Endometrium (tissue), 2 donors: Measurements from ENCODE around the gene YIPF5.

Experiments used
- FAIRE-seq: peaks from 2 replicates; lab custom pipeline; 2012; peaks lifted over from hg19 to GRCh38; lab: Jason Lieb, UNC
- donor health status: control.
- donor health status: control.

Gene YIPF5

DNA sequence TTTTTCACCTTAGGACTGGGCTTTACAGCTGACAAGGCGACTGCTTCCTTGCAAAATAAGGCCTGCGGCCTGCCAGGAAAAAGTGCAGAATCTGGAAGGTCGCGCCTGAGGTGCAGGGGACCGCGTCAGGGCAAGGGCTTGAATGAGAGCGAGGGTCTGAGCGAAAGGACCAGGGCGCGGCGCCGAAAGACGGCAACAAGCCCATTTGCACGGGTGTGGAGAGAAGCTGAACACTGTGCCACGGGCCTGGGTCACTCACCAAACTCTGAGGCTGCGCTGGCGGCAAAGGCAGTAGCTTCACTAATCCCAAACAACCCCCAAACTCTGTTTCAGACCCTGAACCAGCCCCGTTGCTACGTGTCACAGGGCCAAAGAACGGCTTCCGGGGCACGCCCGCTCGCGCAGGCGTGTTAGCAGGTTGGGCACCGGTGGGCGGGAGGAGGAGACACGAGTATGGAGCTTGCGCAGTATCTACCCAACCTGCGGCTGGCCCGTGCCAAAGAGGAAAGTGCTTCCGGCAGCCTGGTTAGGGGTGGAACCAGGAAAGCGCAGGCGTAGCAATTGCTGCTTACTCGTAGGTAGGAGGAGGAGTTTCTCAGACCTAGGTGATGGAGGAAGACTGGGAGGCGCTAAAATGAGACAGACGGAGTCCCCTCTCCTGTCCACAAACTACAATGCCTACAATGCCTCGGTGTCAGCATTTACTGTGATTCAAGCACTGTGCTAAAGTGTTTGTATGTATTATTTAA lies at the start of gene YIPF5, which contains the start of gene KCTD16:
TSS of gene YIPF5 (minus strand) at position 384 of the 749 bp plus-strand sequence. CDS start 704 bp downstream, outside the sequence.
TSS of gene KCTD16 (plus strand) at position 598 of the 749 bp plus-strand sequence.
- FAIRE-seq: peak; percentile 97

DNA sequence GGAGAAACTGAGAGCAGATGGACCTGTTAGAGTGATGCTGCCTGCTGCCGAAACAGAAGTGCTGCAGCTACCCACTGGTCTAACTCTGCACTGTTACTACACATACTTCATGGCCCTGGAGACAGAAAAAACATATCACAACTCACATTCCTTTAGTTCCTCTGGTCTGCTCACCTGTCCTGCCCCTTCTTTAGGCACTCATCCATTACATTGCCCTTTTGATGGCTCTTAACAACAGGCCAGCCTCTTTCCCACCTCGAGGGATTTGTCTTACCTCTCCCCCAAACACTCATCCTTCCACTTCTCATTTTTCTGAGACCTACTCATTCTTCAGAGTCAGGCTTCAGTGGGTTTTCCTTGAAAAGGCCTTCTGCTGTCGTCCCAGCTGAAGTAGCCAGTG lies 49.4 kb upstream of the YIPF5 start:
- FAIRE-seq: no peak

DNA sequence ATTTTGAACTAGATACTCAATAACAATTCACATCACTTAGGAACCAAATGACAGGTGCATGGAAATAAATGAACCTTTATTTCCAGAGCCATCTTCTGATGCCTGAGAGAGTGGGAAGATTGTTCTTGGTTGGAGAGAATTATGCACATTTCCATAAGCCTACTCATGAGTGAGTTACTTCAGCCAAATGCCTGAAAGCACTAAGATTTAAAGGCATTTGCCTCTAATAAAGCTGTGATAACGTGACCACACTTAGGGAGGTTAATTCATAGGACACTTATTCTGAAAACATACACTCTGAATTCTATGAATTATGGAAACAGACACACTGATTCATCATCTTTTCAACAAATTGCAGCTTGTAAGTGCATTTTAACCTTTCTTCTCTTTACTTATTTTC lies 40.2 kb upstream of the YIPF5 start:
- no peak for FAIRE-seq

DNA sequence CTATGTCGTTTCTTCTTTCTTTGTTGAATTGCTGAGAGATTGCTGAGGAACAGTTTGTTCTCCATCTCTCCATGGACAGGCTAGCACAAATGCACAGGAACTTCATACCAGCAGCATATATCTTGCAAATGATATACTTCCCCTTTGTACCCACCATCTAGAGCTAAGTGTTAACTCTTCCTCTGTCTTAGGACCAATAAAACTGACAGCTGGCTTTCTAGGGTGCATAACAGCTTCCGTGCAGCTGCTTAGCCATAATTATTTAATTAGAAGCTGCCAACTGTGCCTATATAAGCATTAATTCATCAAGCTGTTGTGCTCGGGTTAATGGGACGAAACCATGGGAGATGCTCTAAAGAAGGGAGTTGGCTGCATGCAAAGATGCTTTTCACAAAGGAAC lies 38.9 kb upstream of the YIPF5 start:
- FAIRE-seq: no peak

DNA sequence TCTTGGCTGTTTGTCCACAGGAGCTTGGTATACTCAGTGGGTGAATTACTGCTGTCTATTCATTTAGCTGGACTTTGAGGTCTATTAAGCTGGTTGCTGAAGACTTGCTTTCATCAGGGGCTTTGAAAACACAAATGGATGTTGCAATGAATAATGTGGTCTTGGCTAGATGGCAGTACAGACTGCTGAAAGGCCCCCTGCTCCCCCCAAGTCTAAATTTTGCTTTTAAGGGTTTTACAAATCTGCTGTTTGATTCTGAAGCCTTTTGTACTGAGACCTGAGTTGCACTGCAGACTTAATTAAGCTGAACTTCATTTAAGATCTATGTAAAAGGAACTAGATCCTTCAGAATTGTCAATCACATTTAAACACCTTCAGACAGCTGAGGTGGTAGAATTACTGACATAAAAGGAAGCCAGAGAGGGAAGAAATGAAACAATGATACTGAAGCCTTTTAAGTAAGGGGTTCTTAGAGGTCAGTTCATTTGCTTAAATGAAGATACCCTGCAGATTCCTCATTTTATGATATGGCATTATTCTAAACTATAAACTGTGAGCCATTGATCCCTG lies 37.5 kb upstream of the YIPF5 start:
- FAIRE-seq: no peak

DNA sequence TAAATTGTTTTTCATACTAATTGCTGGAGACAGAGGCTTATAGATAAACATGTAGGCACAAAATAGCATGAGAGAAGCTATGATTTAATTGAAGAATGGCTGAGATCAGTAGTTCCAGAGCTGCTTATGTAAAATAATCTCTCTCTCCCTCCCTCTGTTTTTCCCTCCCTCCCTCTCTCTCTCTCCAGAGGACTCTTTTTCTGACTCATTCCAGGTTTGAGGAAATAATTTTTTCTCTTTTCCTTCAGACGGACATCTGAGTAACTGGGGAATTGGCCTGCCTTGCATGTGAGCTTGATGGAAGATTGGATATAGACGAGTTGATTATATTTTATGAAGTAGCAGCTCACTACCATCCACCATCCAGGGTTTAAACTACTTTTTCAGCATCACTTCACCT lies 35.7 kb upstream of the YIPF5 start:
- FAIRE-seq: no peak

DNA sequence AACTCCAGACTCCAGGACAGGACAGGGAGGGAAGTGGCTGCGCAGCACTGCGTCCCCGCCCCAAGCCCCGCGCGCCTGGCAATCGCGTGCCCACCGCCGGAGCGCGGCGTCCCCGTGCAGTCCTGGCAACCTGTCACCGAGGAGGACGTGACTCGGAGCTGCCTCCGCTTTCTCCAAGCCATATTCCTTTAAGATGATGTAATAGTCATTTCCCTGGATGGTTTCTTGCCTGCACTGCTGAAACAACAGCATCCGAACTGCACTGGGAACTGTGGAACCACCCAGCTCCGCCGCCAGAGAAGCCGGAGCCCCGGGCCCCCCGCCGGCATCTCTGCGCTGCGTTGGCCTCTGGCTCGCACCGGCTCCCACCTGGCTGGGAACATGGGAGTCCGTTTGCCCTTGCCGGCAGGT lies 34.7 kb upstream of the YIPF5 start:
- no peak for FAIRE-seq

DNA sequence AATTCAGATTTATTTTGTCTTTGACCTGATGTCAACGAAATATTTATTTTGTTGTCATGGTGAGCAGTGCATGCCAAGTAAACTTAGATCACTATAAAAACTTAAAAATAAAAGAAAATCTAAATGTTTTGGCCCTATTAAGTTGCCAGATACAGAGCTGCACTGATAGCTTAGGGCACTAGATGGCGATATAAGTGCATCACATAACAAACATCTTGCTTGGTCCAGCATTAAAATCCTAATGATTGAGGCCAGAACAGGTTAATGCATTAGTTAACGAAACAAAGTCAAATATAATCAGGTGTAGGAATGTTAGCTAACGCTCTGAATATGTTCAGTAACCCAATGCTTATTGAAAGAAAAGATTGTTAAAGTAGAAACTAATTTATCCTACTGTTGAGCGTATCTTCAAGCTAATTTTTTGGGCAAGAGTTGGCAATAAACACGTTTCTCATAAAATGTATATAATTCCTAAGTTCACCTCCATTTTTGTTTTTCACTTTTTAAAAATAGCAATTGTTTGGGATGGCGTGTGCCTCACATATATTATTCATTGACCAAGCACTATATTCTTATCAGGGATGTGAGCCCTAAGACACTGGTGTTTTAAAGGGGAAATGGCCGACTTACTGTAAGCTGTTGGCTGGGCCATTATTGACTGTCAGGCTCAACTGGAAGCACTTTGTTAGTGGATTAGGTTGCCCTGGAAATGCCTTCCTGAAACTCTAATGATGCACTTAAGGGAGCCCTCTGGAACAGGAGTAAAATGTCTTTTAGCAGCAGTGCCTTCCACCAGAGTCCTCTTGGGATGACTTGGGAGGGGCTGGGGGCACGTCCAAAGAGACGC lies 33.5 kb upstream of the YIPF5 start:
- peak; percentile 97 for FAIRE-seq

DNA sequence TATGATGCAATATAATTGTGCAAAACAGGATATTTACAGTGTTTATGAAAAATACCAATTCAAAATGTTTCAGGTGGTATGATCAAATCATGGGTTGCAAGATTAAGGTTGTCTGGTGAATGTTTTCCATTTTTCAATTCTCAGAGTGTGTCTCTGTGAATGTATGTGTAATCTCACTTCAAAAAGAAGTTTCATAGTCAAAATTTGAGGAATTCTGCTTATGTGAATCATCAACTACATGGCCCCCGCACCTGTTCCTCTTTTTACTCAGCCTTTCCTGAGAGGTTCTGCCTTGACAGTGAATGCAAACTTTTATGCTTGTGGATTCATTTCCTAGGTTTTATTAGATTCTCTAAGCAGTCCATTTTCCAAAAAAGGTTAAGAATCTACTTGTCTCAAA lies 32.3 kb upstream of the YIPF5 start:
- FAIRE-seq: no peak

DNA sequence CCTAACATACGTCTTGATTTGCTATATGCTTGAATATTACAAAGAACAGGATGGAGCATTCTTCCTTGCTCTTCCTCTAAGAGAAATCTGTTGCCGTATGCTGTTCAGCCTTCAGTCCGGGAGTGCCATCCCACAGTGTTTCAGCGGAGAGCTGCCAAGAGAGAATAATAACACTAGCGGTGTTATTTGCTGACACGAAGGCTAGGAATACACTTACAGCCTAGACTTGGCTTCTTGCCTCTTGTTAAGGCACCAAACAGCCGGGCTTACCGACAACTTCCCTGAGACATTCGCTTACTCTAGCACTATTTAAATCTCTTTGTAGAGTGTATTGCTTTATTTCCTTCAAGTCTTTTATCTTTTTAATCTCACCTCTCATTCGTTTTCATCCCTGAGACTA lies 31.6 kb upstream of the YIPF5 start:
- FAIRE-seq: no peak

DNA sequence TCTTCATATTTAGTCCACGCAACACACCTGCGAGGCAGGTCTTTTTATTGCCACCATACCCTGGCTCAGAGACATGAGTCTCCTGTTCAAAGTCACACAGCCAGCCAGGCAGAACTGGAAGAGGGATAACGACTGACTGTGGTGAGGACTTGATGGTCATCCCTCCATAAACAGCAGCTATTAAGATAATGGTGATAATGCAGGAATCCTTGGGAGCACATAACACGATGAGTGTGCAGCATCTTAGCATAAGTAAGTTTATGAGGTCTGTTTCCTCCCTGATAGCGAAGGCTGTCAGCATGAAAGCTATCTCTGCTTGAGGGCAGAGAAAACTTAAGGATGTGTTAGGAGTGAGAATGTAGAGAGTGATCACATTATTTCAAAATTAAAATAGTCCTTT lies 31.1 kb upstream of the YIPF5 start:
- FAIRE-seq: no peak

DNA sequence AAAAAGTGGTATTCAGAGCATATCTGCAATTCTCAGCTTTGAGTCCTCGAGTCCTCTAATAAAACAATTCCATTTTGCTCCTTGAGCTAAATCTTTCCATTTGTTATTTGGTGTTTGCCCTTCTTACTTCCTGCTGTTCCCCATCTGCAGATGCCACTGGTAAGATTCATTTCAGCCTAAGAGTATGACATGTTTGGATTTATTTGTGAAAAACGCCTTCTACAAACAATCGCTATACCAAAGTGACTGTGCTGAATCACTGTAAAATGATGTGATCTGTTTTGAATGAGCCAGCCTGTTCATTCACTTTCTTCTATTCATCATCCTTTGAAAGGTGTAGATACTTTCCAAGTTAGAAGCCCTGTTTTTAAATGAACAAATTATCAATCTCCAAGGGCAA lies 27.9 kb upstream of the YIPF5 start:
- no peak for FAIRE-seq

DNA sequence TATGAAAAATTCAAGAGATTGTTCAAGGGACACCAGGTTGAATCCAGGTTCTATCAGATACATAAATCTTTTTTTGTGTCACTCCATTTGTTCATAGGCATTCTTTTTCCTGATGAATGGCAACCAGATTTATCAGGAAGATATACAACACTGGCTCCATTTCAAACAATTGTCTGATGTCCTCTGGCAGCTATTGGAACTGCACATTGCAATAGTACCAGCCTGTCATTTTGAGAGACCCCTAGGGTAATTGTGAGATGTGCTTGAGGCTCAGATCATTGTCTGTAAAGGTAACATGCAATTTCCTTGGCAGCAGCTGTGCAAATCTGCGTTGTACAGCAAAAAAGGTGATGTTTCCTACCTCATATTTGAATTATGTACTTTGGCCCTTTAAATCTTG lies 26.2 kb upstream of the YIPF5 start:
- no peak for FAIRE-seq

DNA sequence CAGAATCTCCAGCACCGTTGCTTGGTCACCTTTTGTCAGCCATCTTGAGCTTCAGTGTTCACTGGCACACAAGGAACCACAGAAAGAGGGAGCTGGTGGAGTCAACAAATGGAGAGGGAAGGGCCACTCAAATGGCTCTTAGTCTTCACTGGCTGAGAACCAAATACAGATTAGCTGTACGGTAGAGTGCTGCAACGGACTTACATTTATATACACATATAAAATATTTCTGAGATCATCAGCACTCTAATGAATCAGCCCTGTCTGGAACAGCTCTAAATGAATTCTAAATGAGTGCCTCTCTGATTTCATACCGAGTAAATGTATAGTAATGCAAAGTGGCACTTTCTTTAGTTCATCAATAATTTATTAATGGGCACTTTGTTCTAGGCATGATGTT lies 25.0 kb upstream of the YIPF5 start:
- no peak for FAIRE-seq

DNA sequence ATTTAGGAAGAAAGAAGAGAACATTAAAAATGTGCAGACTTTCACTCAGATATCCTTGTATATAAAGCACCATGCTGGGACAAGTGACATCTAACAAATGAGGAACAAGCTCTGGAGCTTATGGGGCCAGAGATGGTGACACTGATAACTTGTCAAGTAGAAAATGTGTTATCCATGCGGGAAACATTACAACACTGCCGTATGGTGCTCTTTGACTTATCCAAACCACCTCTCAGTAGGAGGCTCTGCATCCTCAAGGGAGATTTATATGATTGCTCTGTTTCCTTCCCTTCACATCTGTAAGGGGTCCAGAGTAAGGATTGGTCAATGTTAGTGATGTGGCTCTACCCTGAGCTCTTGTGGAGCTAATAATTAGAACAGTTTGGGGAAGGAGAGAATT lies 23.7 kb upstream of the YIPF5 start:
- no peak for FAIRE-seq

DNA sequence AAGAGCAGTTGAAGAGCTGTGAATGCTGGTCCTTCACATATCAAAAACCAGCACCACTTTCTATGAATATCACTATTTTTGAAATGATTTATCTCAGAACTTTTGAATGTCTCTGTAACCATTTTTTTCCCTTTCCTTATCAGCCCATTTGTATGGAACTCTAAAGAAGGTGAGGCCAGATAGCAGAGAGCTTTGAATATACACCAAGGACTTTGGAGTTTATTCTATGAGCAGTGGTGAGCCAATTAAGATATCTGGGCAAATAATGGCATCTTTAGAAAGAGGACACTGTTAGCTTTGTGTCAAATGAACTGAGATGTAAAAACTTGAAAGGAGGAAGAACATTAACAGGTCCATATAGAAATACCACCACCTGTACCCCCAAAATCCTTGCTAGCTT lies 22.2 kb upstream of the YIPF5 start:
- FAIRE-seq: no peak

DNA sequence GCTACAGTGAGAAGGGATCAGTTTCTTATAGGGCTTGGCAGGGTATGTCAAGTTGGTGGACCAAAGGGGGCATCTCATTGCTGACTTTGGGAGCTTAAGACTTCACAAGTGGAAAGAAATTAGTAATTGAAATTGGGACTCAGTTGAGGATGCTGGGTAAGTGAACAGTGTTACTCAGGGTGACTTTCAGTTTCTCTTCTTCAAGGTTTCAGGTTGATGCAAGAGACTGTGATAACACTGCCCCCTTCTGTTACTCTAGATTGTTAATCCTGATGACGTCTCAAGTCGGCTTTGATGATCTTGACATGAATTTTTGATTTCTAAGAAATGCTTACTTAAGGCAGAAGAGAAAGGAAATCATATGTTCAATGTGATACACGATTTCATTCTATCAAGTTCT lies 21.5 kb upstream of the YIPF5 start:
- no peak for FAIRE-seq

DNA sequence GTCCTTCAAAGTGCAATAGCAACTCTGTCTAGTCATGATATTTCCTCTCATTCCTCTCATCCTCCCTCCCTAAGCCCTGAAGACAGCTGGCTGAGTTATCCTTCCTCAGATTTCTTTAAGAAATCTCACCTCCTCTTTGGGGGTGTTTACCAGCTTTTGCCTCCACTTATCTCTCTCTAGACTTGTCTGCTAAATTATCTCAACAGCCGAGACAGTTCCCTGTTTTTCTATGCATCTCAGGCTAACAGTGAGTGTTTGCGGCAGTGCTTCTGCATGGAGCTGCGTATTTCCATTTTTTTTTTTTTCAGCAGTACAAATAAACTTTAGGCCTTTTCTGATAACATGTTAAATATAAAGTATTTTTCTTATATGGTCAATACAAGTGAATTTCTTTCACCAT lies 21.1 kb upstream of the YIPF5 start:
- FAIRE-seq: no peak

DNA sequence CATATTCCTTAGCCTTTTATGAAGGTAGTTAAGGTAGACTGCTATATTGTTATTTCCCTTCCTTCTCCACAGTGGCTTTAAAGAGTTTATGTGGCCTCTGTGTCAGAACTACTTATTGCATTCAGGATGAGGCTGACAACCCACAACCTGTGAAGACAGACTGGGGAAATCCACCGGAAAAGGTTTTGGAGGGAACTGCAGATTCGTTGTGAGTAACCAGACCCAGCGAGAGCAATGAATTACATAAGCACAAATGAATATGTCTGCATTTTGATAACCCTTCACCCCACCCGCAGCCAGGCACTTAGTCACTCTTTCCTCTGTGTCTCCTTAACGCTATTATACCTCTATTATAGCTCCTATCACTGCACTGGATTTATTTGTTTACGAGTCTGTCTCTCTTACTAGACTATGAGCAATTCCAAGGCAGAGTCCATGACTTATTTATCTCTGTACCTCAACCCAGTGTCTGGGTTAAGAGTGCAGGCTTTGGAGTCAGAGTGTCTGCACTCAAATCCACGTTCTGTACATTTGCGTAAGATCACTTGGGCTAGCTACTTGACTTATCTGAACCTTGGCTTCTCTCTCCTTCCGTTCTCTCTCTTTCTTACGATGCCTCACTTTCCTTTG lies 19.5 kb upstream of the YIPF5 start:
- no peak for FAIRE-seq

DNA sequence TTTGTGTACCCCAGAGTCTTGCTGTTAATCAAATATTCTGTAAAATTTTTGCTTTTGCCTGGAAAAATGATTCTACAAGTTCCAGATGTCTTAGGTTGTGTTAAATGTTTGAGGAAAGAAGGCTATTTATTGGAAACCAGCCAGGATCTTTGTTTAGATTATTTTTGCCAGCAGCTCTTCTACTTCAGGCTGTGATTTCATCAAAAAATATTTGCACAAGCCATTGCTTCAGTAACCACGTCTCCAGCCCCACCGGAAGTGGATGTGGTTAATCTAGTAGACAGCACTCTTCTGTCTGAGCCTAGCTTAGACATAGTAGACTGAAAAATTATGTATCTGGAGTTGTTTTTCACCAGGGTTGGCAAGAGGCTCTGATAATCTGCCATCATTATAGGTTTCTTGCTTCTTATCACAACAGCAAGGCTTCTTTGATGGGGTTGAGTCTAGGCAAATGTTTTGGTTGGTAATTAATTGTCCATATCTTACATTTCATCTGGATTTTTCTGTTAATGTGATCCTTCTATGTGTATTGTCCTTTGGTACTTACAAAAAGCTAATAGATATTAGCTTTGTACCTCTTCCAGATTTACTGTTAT lies 17.3 kb upstream of the YIPF5 start:
- peak; percentile 94 for FAIRE-seq

DNA sequence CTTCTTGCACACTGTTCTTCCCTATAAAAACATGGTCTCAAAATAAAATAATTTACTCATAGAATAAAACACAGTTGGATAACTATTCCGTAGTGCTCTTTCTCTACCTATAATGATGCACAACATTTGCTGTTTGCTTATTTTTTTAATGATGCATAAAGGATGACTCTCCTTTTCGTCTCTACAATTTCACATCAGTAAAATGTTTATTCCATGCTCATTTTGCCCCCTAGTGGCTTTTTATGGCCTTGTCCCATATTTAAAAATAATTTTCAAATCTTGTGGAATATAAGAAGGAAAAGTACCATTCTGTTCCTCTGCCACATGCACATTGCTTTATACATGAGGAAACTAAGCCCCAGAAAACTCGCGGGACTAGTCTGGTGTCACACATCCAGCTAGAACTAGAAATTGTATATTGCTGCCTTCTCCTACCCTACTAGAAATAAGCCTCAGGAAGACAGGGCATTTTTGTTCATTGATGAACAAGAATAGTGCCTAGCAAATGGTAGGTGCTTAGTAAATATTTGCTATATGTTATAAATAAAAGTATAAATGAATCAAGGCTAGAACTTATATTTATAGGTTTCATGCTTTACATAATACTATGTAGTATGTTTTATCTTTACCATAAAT lies 12.9 kb upstream of the YIPF5 start:
- peak; percentile 77 for FAIRE-seq

DNA sequence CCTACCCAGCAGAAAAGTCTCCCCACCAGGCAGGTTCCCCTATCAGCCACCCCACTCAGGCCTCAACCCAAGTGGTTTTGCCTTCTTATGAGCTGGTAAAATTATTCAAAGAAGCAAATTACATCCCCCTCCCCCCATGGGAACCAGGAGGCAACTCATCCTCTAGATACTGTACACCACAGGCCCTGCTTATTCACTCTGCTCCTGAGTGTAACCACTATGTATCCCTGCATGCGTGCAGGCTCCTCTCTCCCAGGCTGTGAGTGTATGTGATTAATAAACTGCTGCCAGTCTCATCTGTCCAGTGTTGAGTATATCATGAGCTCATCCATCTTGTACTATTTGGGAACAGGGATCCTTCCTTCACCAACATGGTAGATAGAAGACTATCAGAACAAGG lies 8.8 kb upstream of the YIPF5 start:
- no peak for FAIRE-seq
